ENCODE data around the gene SAMD8. TPM values are rescaled to one million over a fixed set of nuclear protein-coding genes. Genes with fewer than 3 reads are reported as not detected.
A peak's percentile ranks its signal among the peaks of the same experiment; 100 is the strongest.

SAMD8 gene
- total and polyA plus RNA-seq, 2 of the 8 experiments (the other 6 are each of a cell fraction or from before 2014, with no cell fraction given) = 11.7 to 20.9 TPM

- peak; percentile 57 for TF ChIP-seq ASH2L (IDR thresholded peaks at IDR 0.05; ENCODE audit: low read length)
- TF ChIP-seq SIRT6 (IDR thresholded peaks at IDR 0.05; ENCODE audit: low read length) = no peak
- TF ChIP-seq E2F6 (IDR thresholded peaks at IDR 0.05) = peak; percentile 21; the same call in 1 of the 2 replicates
- no peak for TF ChIP-seq NANOG (IDR thresholded peaks at IDR 0.05; ENCODE audit: insufficient read depth, low read depth, low read length, poor library complexity, severe bottlenecking)
- no peak for TF ChIP-seq CBX5 (IDR thresholded peaks at IDR 0.05; ENCODE audit: low read depth, low read length)
- TF ChIP-seq SRF (IDR thresholded peaks at IDR 0.05; ENCODE audit: low read depth, low read length) = no peak
- no peak for TF ChIP-seq TCF12 (IDR thresholded peaks at IDR 0.05; ENCODE audit: low read depth, low read length)
- no peak for TF ChIP-seq PHF8 (conservative IDR thresholded peaks at IDR 0.05; ENCODE audit: low read depth, low read length)
- no peak for TF ChIP-seq KDM1A (IDR thresholded peaks at IDR 0.05; ENCODE audit: borderline replicate concordance, low read length)
- TF ChIP-seq BCL11A (IDR thresholded peaks at IDR 0.05; ENCODE audit: low read depth in 2 of 2, low read length in 2 of 2) = no peak
- no peak; the same call in 1 of the 2 replicates for TF ChIP-seq EGR1 (IDR thresholded peaks at IDR 0.05; ENCODE audit: borderline replicate concordance, low read depth, low read length)
- TF ChIP-seq CTBP2 (IDR thresholded peaks at IDR 0.05; ENCODE audit: borderline replicate concordance, insufficient read depth, insufficient read length, low read length) = peak; percentile 48
- TF ChIP-seq EZH2 (IDR thresholded peaks at IDR 0.05; ENCODE audit: low read depth, low read length, severe bottlenecking) = no peak
- no peak for TF ChIP-seq SP1 (IDR thresholded peaks at IDR 0.05; ENCODE audit: low read depth, low read length)
- no peak for TF ChIP-seq HDAC6 (IDR thresholded peaks at IDR 0.05; ENCODE audit: low read depth, low read length)
- TF ChIP-seq BRCA1 (IDR thresholded peaks at IDR 0.05; ENCODE audit: low read depth, low read length) = no peak
- no peak for TF ChIP-seq KDM5A (IDR thresholded peaks at IDR 0.05; ENCODE audit: low read length)
- TF ChIP-seq SUZ12 (IDR thresholded peaks at IDR 0.05; ENCODE audit: low read length) = no peak
- TF ChIP-seq RAD21 (IDR thresholded peaks at IDR 0.05 in 1 of 2, conservative IDR thresholded peaks at IDR 0.05 in 1 of 2; ENCODE audit: low read depth in 2 of 2, low read length in 2 of 2) = peak; percentile 98 to 99
- peak; percentile 94 to 98 (median 96) for TF ChIP-seq CTCF (IDR thresholded peaks at IDR 0.05; ENCODE audit: control extremely low read depth in 1 of 3, insufficient read depth in 1 of 3, low read depth in 1 of 3, low read length in 3 of 3)
- TF ChIP-seq CEBPB (IDR thresholded peaks at IDR 0.05; ENCODE audit: low read depth, low read length) = no peak
These were observed 11.3 kb upstream of the SAMD8 start (continued) for GRCh38 chr10:75099952-75100763.

Data from H1 (cell line).